Measurements from ENCODE around the gene FOLR3. TPM values are rescaled to one million over a fixed set of nuclear protein-coding genes. Genes with fewer than 3 reads are reported as not detected.

The FOLR3 gene
- total and polyA plus RNA-seq, 9 of the 15 experiments (the other 6 are each of a cell fraction or from before 2014, with no cell fraction given): not detected

- TF ChIP-seq ZNF592 (IDR thresholded peaks at IDR 0.05) (no peak), RAD21 (CRISPR knock-in tag; conservative IDR thresholded peaks at IDR 0.05 in 1 of 2, IDR thresholded peaks at IDR 0.05 in 1 of 2) (peak; percentile 83 to 90), SMARCA5 (IDR thresholded peaks at IDR 0.05) (no peak), SMC3 (conservative IDR thresholded peaks at IDR 0.05; ENCODE audit: insufficient read depth, low read depth, low read length) (peak; percentile 91), SREBF1 (IDR thresholded peaks at IDR 0.05; ENCODE audit: borderline replicate concordance, low read depth, low read length) (no peak), PKNOX1 (IDR thresholded peaks at IDR 0.05) (no peak), E2F6 (IDR thresholded peaks at IDR 0.05; ENCODE audit: borderline replicate concordance in 1 of 2, extremely low read depth in 1 of 2, insufficient read depth in 1 of 2, insufficient read length in 1 of 2, low read depth in 1 of 2, low read length in 1 of 2, poor library complexity in 1 of 2, severe bottlenecking in 1 of 2) (no peak), ZBTB1 (CRISPR knock-in tag; IDR thresholded peaks at IDR 0.05; ENCODE audit: borderline replicate concordance, low read depth) (no peak), RBM34 (IDR thresholded peaks at IDR 0.05; ENCODE audit: borderline replicate concordance, insufficient read depth, low read length) (no peak), KDM5B (IDR thresholded peaks at IDR 0.05; ENCODE audit: insufficient replicate concordance, low read depth, low read length) (no peak), TAL1 (IDR thresholded peaks at IDR 0.05) (no peak), RFX7 (CRISPR knock-in tag; IDR thresholded peaks at IDR 0.05) (no peak), CSDE1 (IDR thresholded peaks at IDR 0.05) (no peak), PRMT5 (CRISPR knock-in tag; IDR thresholded peaks at IDR 0.05) (no peak), CHCHD3 (CRISPR knock-in tag; IDR thresholded peaks at IDR 0.05) (no peak), ZNF140 (CRISPR knock-in tag; IDR thresholded peaks at IDR 0.05) (no peak), MCM7 (IDR thresholded peaks at IDR 0.05) (no peak), ZNF217 (CRISPR knock-in tag; IDR thresholded peaks at IDR 0.05) (no peak), ZNF764 (CRISPR knock-in tag; IDR thresholded peaks at IDR 0.05; ENCODE audit: low read depth) (no peak), SMARCE1 (IDR thresholded peaks at IDR 0.05) (no peak), ZNF75A (CRISPR knock-in tag; IDR thresholded peaks at IDR 0.05) (no peak), BRF2 (IDR thresholded peaks at IDR 0.05; ENCODE audit: borderline replicate concordance, insufficient read depth, insufficient read length) (no peak)
These were observed 44.2 kb upstream of the FOLR3 start (continued) for GRCh38 chr11:72091292-72091691.
